HepG2 (cell line): Measurements from ENCODE around the gene CLIC3. TPM values are rescaled to one million over a fixed set of nuclear protein-coding genes. Genes with fewer than 3 reads are reported as not detected.

ENCODE experiments used
- ATAC-seq: fragments of 200-7000 bp; cut with Tn5 transposase; 3 replicates; pipeline ENCODE4 v1.9.1; 2020; ENCODE audit warnings: mild to moderate bottlenecking, moderate library complexity
- BruUV-seq: library from RNA; stranded (reverse); fragments of 400-500 nt; replicated peaks from 2 replicates; lab custom pipeline; 2021; lab: Mats Ljungman, UMichigan
- CTCF ChIA-PET: fragments of 300-600 bp; formaldehyde crosslinking; extraction: SDS; loops from one replicate; lab custom pipeline; 2021; ENCODE audit warnings: low total read pairs, inconsistent platforms, low intra/inter-chr PET ratio; lab: Yijun Ruan, JAX
- POLR2A ChIA-PET: fragments of 350-600 bp; sonication (Branson Sonifier 250); formaldehyde crosslinking; loops from one replicate; lab custom pipeline; 2020; ENCODE audit warnings: antibody characterized with exemption, inconsistent platforms; lab: Yijun Ruan, JAX
- DNase-seq: peaks from one replicate; pipeline ENCODE4 v3.0.0-alpha.2; 2015; ENCODE audit warnings: low spot score
- FAIRE-seq: peaks from 3 replicates; lab custom pipeline; 2011; peaks lifted over from hg19 to GRCh38; lab: Jason Lieb, UNC
- H2AFZ ChIP-seq: one replicate; pipeline ENCODE4 v1.6.1; 2011; ENCODE audit warnings: low read length, inconsistent platforms
- H3K27ac ChIP-seq: fragments of 300-600 bp; 3 replicates; pipeline ENCODE4 v1.8.0; 2011; ENCODE audit warnings: mixed run types, mild to moderate bottlenecking, mixed read lengths, low read length, inconsistent platforms; ENCODE audit not compliant: insufficient read depth; ENCODE audit errors: extremely low read length
- H3K27me3 ChIP-seq, 2 experiments: fragments of 200-600 bp in 1 of 2; 2 replicates in 1 of 2; 3 replicates in 1 of 2; pipeline versions ENCODE4 v1.6.0 to v1.8.0; 2011; ENCODE audit warnings: low read length in 2 of 2, mild to moderate bottlenecking in 2 of 2, moderate library complexity in 2 of 2, inconsistent platforms in 1 of 2; ENCODE audit not compliant: insufficient read depth in 2 of 2, control insufficient read depth in 1 of 2
- H3K36me3 ChIP-seq, 2 experiments: fragments of 200-600 bp in 1 of 2; replicated peaks in 1 of 2; 2 replicates in 1 of 2; 3 replicates in 1 of 2; pipeline versions ENCODE4 v1.5.1 to v1.8.0; 2011; ENCODE audit warnings: low read length in 2 of 2, inconsistent platforms in 1 of 2; ENCODE audit not compliant: insufficient read depth in 2 of 2, control insufficient read depth in 1 of 2
- H3K4me1 ChIP-seq: 2 replicates; pipeline ENCODE4 v1.5.1; 2012; ENCODE audit warnings: low read length, inconsistent platforms; ENCODE audit not compliant: insufficient read depth
- H3K4me2 ChIP-seq: 2 replicates; pipeline ENCODE4 v1.6.0; 2011; ENCODE audit warnings: low read depth, low read length, inconsistent platforms
- H3K4me3 ChIP-seq, 3 experiments: fragments of 200-600 bp in 1 of 3; sonication (generic), shearing (Covaris generic) in 1 of 3; replicated peaks in 1 of 3; 2 replicates each; pipeline ENCODE4 v1.5.1; 2011 to 2016; ENCODE audit warnings: low read length in 3 of 3, inconsistent platforms in 2 of 3, low read depth in 2 of 3, mild to moderate bottlenecking in 2 of 3, control low read depth in 1 of 3, mixed read lengths in 1 of 3; ENCODE audit not compliant: insufficient read depth in 1 of 3
- H3K79me2 ChIP-seq: one replicate; pipeline ENCODE4 v1.6.1; 2011; ENCODE audit warnings: low read length, inconsistent platforms; ENCODE audit not compliant: insufficient read depth
- H3K9ac ChIP-seq: 2 replicates; pipeline ENCODE4 v1.6.0; 2011; ENCODE audit warnings: mild to moderate bottlenecking, low read depth, low read length, inconsistent platforms; ENCODE audit not compliant: insufficient read depth
- H3K9me3 ChIP-seq: 2 replicates; pipeline ENCODE4 v1.5.1; 2012; ENCODE audit warnings: mild to moderate bottlenecking, low read length
- H4K20me1 ChIP-seq: 2 replicates; pipeline ENCODE4 v1.6.0; 2011; ENCODE audit warnings: inconsistent platforms, mild to moderate bottlenecking, low read length, moderate library complexity; ENCODE audit not compliant: insufficient read depth
- ATF7-NPFF ChIP-seq: sonication (generic); formaldehyde crosslinking; IDR thresholded peaks from 2 replicates; pipeline ENCODE4 v1.8.1; 2023; ENCODE audit warnings: mild to moderate bottlenecking, low read depth, missing genetic modification reagents, moderate library complexity
- FOXO4 ChIP-seq: sonication (generic); formaldehyde crosslinking; conservative IDR thresholded peaks from 2 replicates; pipeline ENCODE4 v1.8.1; 2023; ENCODE audit warnings: missing genetic modification reagents
- HOXD1 ChIP-seq: sonication (generic); formaldehyde crosslinking; IDR thresholded peaks from 2 replicates; pipeline ENCODE4 v1.5.0; 2020; ENCODE audit warnings: missing genetic modification reagents
- MAFG ChIP-seq: sonication (generic); formaldehyde crosslinking; IDR thresholded peaks from 2 replicates; pipeline ENCODE4 v1.5.1; 2020; ENCODE audit warnings: mild to moderate bottlenecking, missing genetic modification reagents
- NBN ChIP-seq: fragments of 450-650 bp; conservative IDR thresholded peaks from 2 replicates; pipeline ENCODE4 v1.6.1; 2017
- RFX5 ChIP-seq: IDR thresholded peaks from 2 replicates; pipeline ENCODE4 v1.6.1; 2011; ENCODE audit warnings: low read depth, low read length, improper control_type of control experiment
- ZBTB42 ChIP-seq: sonication (generic); formaldehyde crosslinking; IDR thresholded peaks from 2 replicates; pipeline ENCODE4 v1.5.0; 2020; ENCODE audit warnings: mild to moderate bottlenecking, missing genetic modification reagents
- ZMAT3 ChIP-seq: sonication (generic); formaldehyde crosslinking; conservative IDR thresholded peaks from 2 replicates; pipeline ENCODE4 v1.7.0; 2021; ENCODE audit warnings: missing genetic modification reagents
- ZNF280B ChIP-seq: sonication (generic); formaldehyde crosslinking; IDR thresholded peaks from 2 replicates; pipeline ENCODE4 v1.5.0; 2020; ENCODE audit warnings: missing genetic modification reagents, mild to moderate bottlenecking, borderline replicate concordance
- ZNF556 ChIP-seq: sonication (generic); formaldehyde crosslinking; IDR thresholded peaks from 2 replicates; pipeline ENCODE4 v1.4.0; 2020; ENCODE audit warnings: mild to moderate bottlenecking, missing genetic modification reagents, borderline replicate concordance
- WGBS: methylation state at CpG from one replicate; pipeline ENCODE4 v1.1.6; 2017; ENCODE audit warnings: low lambda C conversion rate; 5-methylcytosine and 5-hydroxymethylcytosine counted together
- in situ Hi-C: cut with HindIII; loops from 2 replicates; pipeline ENCODE4 v1.10.0; 2017; ENCODE audit warnings: low pct_unique_long_range_greater_than_20kb; ENCODE audit not compliant: extremely low pct_ligation_motif_present
- intact Hi-C: fragments of 100-400 bp; cut with micrococcal nuclease; formaldehyde crosslinking; loops from one replicate; pipeline ENCODE4 v1.10.0; 2022; ENCODE audit not compliant: unreplicated experiment
- polyA plus RNA-seq, 8 experiments: library from polyadenylated mRNA; depleted of rRNA in 3 of 8; stranded (reverse) in 7 of 8; unstranded in 1 of 8; fragments of >200 nt; fragmentation: Illumina TruSeq in 4 of 8; extraction: Trizol in 4 of 8; gene quantifications; 2 replicates each; pipeline versions ENCODE4 v1.2.1 to v1.2.3, GENCODE V29; 2011 to 2016; ENCODE audit warnings: low read depth in 4 of 8, missing spikeins in 1 of 8, mixed read lengths in 1 of 8; ENCODE audit not compliant: insufficient read depth in 1 of 8
- total RNA-seq, 5 experiments: library from RNA; depleted of rRNA; stranded (reverse); fragments of >200 nt; fragmentation: Illumina TruSeq; extraction: Trizol; gene quantifications; 2 replicates each; pipeline ENCODE4 v1.2.3, GENCODE V29; 2016; ENCODE audit warnings: low read depth in 1 of 5
- TF ChIP-seq, protein P1 (sequence below): IDR thresholded peaks from 2 replicates; pipeline ENCODE4 v1.4.0; 2020; ENCODE audit warnings: mild to moderate bottlenecking, missing genetic modification reagents
- TF ChIP-seq, protein P2 (sequence below): sonication (generic); formaldehyde crosslinking; IDR thresholded peaks from 2 replicates; pipeline ENCODE4 v1.8.0; 2022; ENCODE audit warnings: low read depth, missing genetic modification reagents

The CLIC3 gene
- total and polyA plus RNA-seq, 2 of the 13 experiments (the other 11 are each of a cell fraction or from before 2014, with no cell fraction given) = 0.51 to 1.5 TPM

GRCh38 chr9:137014166-137014565, 17.8 kb upstream of the CLIC3 start (continued):
- TF ChIP-seq, protein P1, sequence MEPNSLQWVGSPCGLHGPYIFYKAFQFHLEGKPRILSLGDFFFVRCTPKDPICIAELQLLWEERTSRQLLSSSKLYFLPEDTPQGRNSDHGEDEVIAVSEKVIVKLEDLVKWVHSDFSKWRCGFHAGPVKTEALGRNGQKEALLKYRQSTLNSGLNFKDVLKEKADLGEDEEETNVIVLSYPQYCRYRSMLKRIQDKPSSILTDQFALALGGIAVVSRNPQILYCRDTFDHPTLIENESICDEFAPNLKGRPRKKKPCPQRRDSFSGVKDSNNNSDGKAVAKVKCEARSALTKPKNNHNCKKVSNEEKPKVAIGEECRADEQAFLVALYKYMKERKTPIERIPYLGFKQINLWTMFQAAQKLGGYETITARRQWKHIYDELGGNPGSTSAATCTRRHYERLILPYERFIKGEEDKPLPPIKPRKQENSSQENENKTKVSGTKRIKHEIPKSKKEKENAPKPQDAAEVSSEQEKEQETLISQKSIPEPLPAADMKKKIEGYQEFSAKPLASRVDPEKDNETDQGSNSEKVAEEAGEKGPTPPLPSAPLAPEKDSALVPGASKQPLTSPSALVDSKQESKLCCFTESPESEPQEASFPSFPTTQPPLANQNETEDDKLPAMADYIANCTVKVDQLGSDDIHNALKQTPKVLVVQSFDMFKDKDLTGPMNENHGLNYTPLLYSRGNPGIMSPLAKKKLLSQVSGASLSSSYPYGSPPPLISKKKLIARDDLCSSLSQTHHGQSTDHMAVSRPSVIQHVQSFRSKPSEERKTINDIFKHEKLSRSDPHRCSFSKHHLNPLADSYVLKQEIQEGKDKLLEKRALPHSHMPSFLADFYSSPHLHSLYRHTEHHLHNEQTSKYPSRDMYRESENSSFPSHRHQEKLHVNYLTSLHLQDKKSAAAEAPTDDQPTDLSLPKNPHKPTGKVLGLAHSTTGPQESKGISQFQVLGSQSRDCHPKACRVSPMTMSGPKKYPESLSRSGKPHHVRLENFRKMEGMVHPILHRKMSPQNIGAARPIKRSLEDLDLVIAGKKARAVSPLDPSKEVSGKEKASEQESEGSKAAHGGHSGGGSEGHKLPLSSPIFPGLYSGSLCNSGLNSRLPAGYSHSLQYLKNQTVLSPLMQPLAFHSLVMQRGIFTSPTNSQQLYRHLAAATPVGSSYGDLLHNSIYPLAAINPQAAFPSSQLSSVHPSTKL = no peak
- TF ChIP-seq ZBTB42 (CRISPR knock-in tag) = no peak
- TF ChIP-seq HOXD1 (CRISPR knock-in tag) = no peak
- no peak for TF ChIP-seq ZNF556 (CRISPR knock-in tag)
- TF ChIP-seq ATF7-NPFF (CRISPR knock-in tag) = no peak
- no peak for TF ChIP-seq ZNF280B
- no peak for TF ChIP-seq NBN
- TF ChIP-seq, all 625 proteins: peak for 0

DNA sequence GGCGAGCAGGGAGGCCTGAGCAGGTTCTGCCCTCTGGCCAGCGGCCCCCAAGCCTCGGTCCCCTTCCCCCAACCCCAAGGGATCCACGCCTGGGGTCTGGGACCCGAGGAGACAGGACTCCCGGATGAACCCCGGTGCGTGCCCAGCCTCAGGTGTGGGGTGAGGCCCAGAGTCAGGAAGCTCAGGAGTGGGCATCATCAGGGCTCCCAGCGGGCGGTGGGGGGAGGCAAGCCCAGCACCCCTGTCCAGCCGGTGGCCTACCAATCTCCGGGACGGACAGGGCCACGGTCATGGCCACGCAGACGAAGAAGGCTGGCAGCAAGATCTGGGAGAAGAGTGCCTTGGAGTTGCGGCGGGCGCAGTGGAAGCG, 17.2 kb upstream of the CLIC3 start:
- Histone ChIP-seq H3K4me2 (no peak overlapping the region), H3K79me2 (no peaks in the 10 kb centered on the region), H3K9ac (no peak overlapping the region), H3K27ac (no peak overlapping the region), H3K9me3 (no peaks in the 10 kb centered on the region), H2AFZ (no peak overlapping the region), H3K4me1 (no peaks in the 10 kb centered on the region), H3K4me3 (no peak overlapping the region), H3K27me3 (no peaks in the 10 kb centered on the region), H4K20me1 (no peaks in the 10 kb centered on the region), H3K36me3 (peaks cover 1 to 2% of the 10 kb centered on the region in 2 experiments; a peak in 1 of 5 replicates)
- intact Hi-C loops (no loop called here), in situ Hi-C loops (no loop called here)
- ChIA-PET CTCF (no interaction called here), POLR2A (no interaction called here)
- FAIRE-seq (no peak), ATAC-seq (no peak), DNase-seq (no peak)
- no TSS peak for BruUV-seq
- WGBS = 80% methylated on average over 2 of the region's 20 CpGs
- TF ChIP-seq FOXO4 = no peak
- TF ChIP-seq RFX5 = no peak
- TF ChIP-seq ZMAT3 (CRISPR knock-in tag) = no peak
- TF ChIP-seq, protein P2, sequence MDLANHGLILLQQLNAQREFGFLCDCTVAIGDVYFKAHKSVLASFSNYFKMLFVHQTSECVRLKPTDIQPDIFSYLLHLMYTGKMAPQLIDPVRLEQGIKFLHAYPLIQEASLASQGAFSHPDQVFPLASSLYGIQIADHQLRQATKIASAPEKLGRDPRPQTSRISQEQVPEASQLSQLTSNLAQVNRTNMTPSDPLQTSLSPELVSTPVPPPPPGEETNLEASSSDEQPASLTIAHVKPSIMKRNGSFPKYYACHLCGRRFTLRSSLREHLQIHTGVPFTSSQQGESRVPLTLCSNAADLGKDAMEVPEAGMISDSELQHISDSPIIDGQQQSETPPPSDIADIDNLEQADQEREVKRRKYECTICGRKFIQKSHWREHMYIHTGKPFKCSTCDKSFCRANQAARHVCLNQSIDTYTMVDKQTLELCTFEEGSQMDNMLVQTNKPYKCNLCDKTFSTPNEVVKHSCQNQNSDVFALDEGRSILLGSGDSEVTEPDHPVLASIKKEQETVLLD (CRISPR knock-in tag) = no peak
- TF ChIP-seq MAFG (CRISPR knock-in tag) = no peak
